Karpas-422 (cell line): Measurements from ENCODE around the gene IFT80. TPM values are rescaled to one million over a fixed set of nuclear protein-coding genes. Genes with fewer than 3 reads are reported as not detected.

Experiments
- DNase-seq: peaks from one replicate; pipeline ENCODE4 v3.0.0-alpha.2; 2015
- H2AFZ ChIP-seq: fragments of 200-600 bp; sonication (generic); 2 replicates; pipeline ENCODE4 v1.6.1; 2014; ENCODE audit warnings: antibody characterized with exemption, low read length, mixed read lengths
- H3K27ac ChIP-seq: fragments of 200-600 bp; sonication (generic); 2 replicates; pipeline ENCODE4 v1.5.1; 2014; ENCODE audit warnings: mild to moderate bottlenecking, low read length, moderate library complexity
- H3K27me3 ChIP-seq: fragments of 200-600 bp; sonication (generic); 2 replicates; pipeline ENCODE4 v1.6.1; 2014; ENCODE audit warnings: low read length, mixed read lengths
- H3K36me3 ChIP-seq: fragments of 200-600 bp; sonication (generic); 2 replicates; pipeline ENCODE4 v1.6.1; 2014; ENCODE audit warnings: low read length, mixed read lengths; ENCODE audit not compliant: insufficient read depth
- H3K4me1 ChIP-seq: fragments of 200-600 bp; sonication (generic); 2 replicates; pipeline ENCODE4 v1.6.1; 2014; ENCODE audit warnings: mild to moderate bottlenecking, low read length, mixed read lengths
- H3K4me2 ChIP-seq: fragments of 200-600 bp; sonication (generic); 2 replicates; pipeline ENCODE4 v1.6.1; 2014; ENCODE audit warnings: low read length, low read depth, mild to moderate bottlenecking; ENCODE audit not compliant: poor library complexity, severe bottlenecking
- H3K4me3 ChIP-seq: fragments of 200-600 bp; sonication (generic); 2 replicates; pipeline ENCODE4 v1.5.1; 2014; ENCODE audit warnings: mild to moderate bottlenecking, antibody characterized with exemption, low read length, mixed read lengths
- H3K79me2 ChIP-seq: fragments of 200-600 bp; sonication (generic); 2 replicates; pipeline ENCODE4 v1.6.1; 2014; ENCODE audit warnings: mild to moderate bottlenecking, low read length, mixed read lengths
- H3K9ac ChIP-seq: fragments of 200-600 bp; sonication (generic); 2 replicates; pipeline ENCODE4 v1.6.0; 2014; ENCODE audit warnings: low read length
- H3K9me2 ChIP-seq: fragments of 200-600 bp; sonication (generic), shearing (Covaris generic); replicated peaks from 2 replicates; pipeline ENCODE4 v1.6.0; 2014; ENCODE audit warnings: mild to moderate bottlenecking, low read length, moderate library complexity; ENCODE audit not compliant: insufficient read depth
- H3K9me3 ChIP-seq: fragments of 300-700, 200-600 bp; sonication (generic); 2 replicates; pipeline ENCODE4 v1.6.1; 2014; ENCODE audit warnings: low read length, mixed read lengths
- H4K20me1 ChIP-seq: fragments of 200-600 bp; sonication (generic); 2 replicates; pipeline ENCODE4 v1.6.1; 2014; ENCODE audit warnings: mild to moderate bottlenecking, antibody characterized with exemption, low read length, low read depth; ENCODE audit not compliant: insufficient read depth
- total RNA-seq: library from RNA; depleted of rRNA; stranded (reverse); fragments of >200 nt; shearing (Covaris generic); gene quantifications from 2 replicates; pipeline ENCODE4 v1.2.3, GENCODE V29; 2014; ENCODE audit warnings: low replicate concordance

The IFT80 gene
- total RNA-seq, 1 experiment from 2014 or later: 40.7 TPM

- Histone ChIP-seq H3K27me3 (no peaks in the 10 kb centered on the region), H3K9ac (no peak overlapping the region), H3K4me2 (no peak overlapping the region), H3K4me3 (no peak overlapping the region), H3K79me2 (no peaks in the 10 kb centered on the region), H3K4me1 (peaks cover 9% of the 10 kb centered on the region), H3K9me3 (no peaks in the 10 kb centered on the region), H4K20me1 (no peaks in the 10 kb centered on the region), H3K9me2 (no peaks in the 10 kb centered on the region), H2AFZ (no peak overlapping the region), H3K36me3 (no peaks in the 10 kb centered on the region), H3K27ac (no peak overlapping the region)
- no peak for DNase-seq
Observed at GRCh38 chr3:160302806-160303205, 96.2 kb downstream of the IFT80 start.

- H3K9ac ChIP-seq: no peak overlapping the region
- H3K4me2 ChIP-seq: no peak overlapping the region
- no peaks in the 10 kb centered on the region for H3K9me2 ChIP-seq
- H3K36me3 ChIP-seq: no peaks in the 10 kb centered on the region
- no peaks in the 10 kb centered on the region for H4K20me1 ChIP-seq
- no peak overlapping the region for H2AFZ ChIP-seq
- no peaks in the 10 kb centered on the region for H3K9me3 ChIP-seq
- H3K4me1 ChIP-seq: peaks cover 7% of the 10 kb centered on the region; the same call in 1 of the 2 replicates
- DNase-seq: no peak
- H3K27ac ChIP-seq: no peak overlapping the region
- H3K4me3 ChIP-seq: no peak overlapping the region
- H3K79me2 ChIP-seq: no peaks in the 10 kb centered on the region
- no peaks in the 10 kb centered on the region for H3K27me3 ChIP-seq
Observed at GRCh38 chr3:160296591-160296990, 102.4 kb downstream of the IFT80 start.

- Histone ChIP-seq H2AFZ (no peak overlapping the region), H4K20me1 (no peaks in the 10 kb centered on the region), H3K27ac (no peak overlapping the region), H3K4me3 (no peak overlapping the region), H3K9me2 (no peaks in the 10 kb centered on the region), H3K79me2 (no peaks in the 10 kb centered on the region), H3K9me3 (no peaks in the 10 kb centered on the region), H3K36me3 (no peaks in the 10 kb centered on the region), H3K4me2 (no peak overlapping the region), H3K27me3 (no peaks in the 10 kb centered on the region), H3K4me1 (peaks cover 4% of the 10 kb centered on the region; the same call in 1 of the 2 replicates), H3K9ac (no peak overlapping the region)
- no peak for DNase-seq
Observed at GRCh38 chr3:160291909-160292299, 107.1 kb downstream of the IFT80 start.

GRCh38 chr3:160291290-160291908 lies 107.6 kb downstream of the IFT80 start:
- Histone ChIP-seq H3K9ac (no peak overlapping the region), H3K9me3 (no peaks in the 10 kb centered on the region), H4K20me1 (no peaks in the 10 kb centered on the region), H3K9me2 (no peaks in the 10 kb centered on the region), H3K4me1 (no peaks in the 10 kb centered on the region), H3K27ac (no peak overlapping the region), H3K79me2 (no peaks in the 10 kb centered on the region), H3K27me3 (no peaks in the 10 kb centered on the region), H3K36me3 (no peaks in the 10 kb centered on the region), H3K4me3 (no peak overlapping the region), H2AFZ (no peak overlapping the region), H3K4me2 (no peak overlapping the region)
- DNase-seq: no peak

- peaks cover 3% of the 10 kb centered on the region; the same call in 1 of the 2 replicates for H3K9me2 ChIP-seq
- no peaks in the 10 kb centered on the region for H3K36me3 ChIP-seq
- H2AFZ ChIP-seq: no peak overlapping the region
- H3K27ac ChIP-seq: no peak overlapping the region
- no peak overlapping the region for H3K4me2 ChIP-seq
- H3K9ac ChIP-seq: no peak overlapping the region
- H3K27me3 ChIP-seq: no peaks in the 10 kb centered on the region
- H3K79me2 ChIP-seq: no peaks in the 10 kb centered on the region
- DNase-seq: no peak
- H4K20me1 ChIP-seq: no peaks in the 10 kb centered on the region
- H3K9me3 ChIP-seq: no peaks in the 10 kb centered on the region
- H3K4me1 ChIP-seq: 0 out of 2 replicates have a peak, but pooled peaks cover 2% of the 10 kb centered on the region
- H3K4me3 ChIP-seq: no peak overlapping the region
Observed at GRCh38 chr3:160287666-160288065, 111.4 kb downstream of the IFT80 start.

- Histone ChIP-seq H2AFZ (no peak overlapping the region), H3K27me3 (no peaks in the 10 kb centered on the region), H3K4me1 (0 out of 2 replicates have a peak, but pooled peaks cover 2% of the 10 kb centered on the region), H3K4me3 (no peak overlapping the region), H3K79me2 (no peaks in the 10 kb centered on the region), H3K9me3 (no peaks in the 10 kb centered on the region), H3K27ac (no peak overlapping the region), H3K4me2 (no peak overlapping the region), H3K36me3 (no peaks in the 10 kb centered on the region), H4K20me1 (no peaks in the 10 kb centered on the region), H3K9ac (no peak overlapping the region), H3K9me2 (peaks cover 3% of the 10 kb centered on the region; the same call in 1 of the 2 replicates)
- no peak for DNase-seq
Observed at GRCh38 chr3:160286231-160286630, 112.8 kb downstream of the IFT80 start.

- H3K27me3 ChIP-seq: no peaks in the 10 kb centered on the region
- H3K36me3 ChIP-seq: peaks cover 6% of the 10 kb centered on the region; the same call in 1 of the 2 replicates
- H4K20me1 ChIP-seq: no peaks in the 10 kb centered on the region
- no peak for DNase-seq
- H3K9me2 ChIP-seq: peaks cover 3% of the 10 kb centered on the region; the same call in 1 of the 2 replicates
- H3K4me3 ChIP-seq: no peak overlapping the region
- no peak overlapping the region for H3K9ac ChIP-seq
- H3K4me2 ChIP-seq: no peak overlapping the region
- H3K4me1 ChIP-seq: peaks cover 2% of the 10 kb centered on the region; the same call in 1 of the 2 replicates
- H3K9me3 ChIP-seq: no peaks in the 10 kb centered on the region
- no peak overlapping the region for H3K27ac ChIP-seq
- H3K79me2 ChIP-seq: no peaks in the 10 kb centered on the region
- H2AFZ ChIP-seq: no peak overlapping the region
Observed at GRCh38 chr3:160280836-160281235, 118.2 kb downstream of the IFT80 start.

- Histone ChIP-seq H3K9me3 (no peaks in the 10 kb centered on the region), H3K9ac (no peak overlapping the region), H3K4me3 (no peak overlapping the region), H4K20me1 (no peaks in the 10 kb centered on the region), H3K27me3 (no peaks in the 10 kb centered on the region), H3K4me2 (no peak overlapping the region), H2AFZ (no peak overlapping the region), H3K27ac (no peak overlapping the region), H3K36me3 (peaks cover 6% of the 10 kb centered on the region; the same call in 1 of the 2 replicates), H3K4me1 (no peaks in the 10 kb centered on the region; the same call in 1 of the 2 replicates), H3K9me2 (0 out of 2 replicates have a peak, but pooled peaks cover 3% of the 10 kb centered on the region), H3K79me2 (no peaks in the 10 kb centered on the region)
- no peak for DNase-seq
Observed at GRCh38 chr3:160279657-160280056, 119.4 kb downstream of the IFT80 start.
